ENCODE data around the gene BORCS5. TPM values are rescaled to one million over a fixed set of nuclear protein-coding genes. Genes with fewer than 3 reads are reported as not detected.
"Not testable (repeated sequence)": the region's sequence is repeated elsewhere in the genome, so short reads cannot be mapped to it uniquely, and the experiment has no call there.

The BORCS5 gene
- polyA plus RNA-seq, 2 of the 4 experiments (the other 2 are of a cell fraction), result 5.1 to 10.2 TPM

DNA sequence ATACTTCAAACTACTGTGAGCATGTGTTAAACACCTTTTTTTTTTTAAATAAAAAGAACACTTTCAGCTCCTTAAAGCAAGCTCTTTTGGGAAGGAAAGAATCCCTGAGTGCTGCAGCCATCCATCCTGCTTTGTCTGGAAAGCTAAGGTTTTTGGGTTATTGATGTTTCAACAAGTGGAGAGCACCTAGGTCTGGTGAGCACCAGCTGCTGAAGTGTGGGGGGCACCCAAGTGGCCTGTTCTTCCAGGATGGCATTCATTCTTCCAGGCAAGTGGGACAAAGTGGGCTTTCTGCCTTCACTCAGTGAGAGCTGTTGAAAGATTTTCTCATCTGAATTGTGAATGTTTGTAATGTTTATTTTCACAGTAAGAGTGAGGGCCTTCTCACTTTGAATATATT lies 49.9 kb downstream of the BORCS5 start:
- ATAC-seq, result no peak
- Histone ChIP-seq H3K4me3 (no peak overlapping the region), H3K9me3 (peaks cover 12% of the 10 kb centered on the region; the same call in 2 of the 3 replicates), H3K27ac (peak overlapping the region; percentile 83 to 85), H3K4me2 (peak overlapping the region; percentile 62), H3K4me1 (peaks cover 52% of the 10 kb centered on the region)
- CTCF ChIA-PET, result interaction anchor here (0.5 to 1.2 kb wide), 2 partner anchors 12 to 108 kb away, joined by 3 read pairs; no protein-coding TSS in a partner anchor
- no peak for DNase-seq (ENCODE audit: low read depth in 1 of 2, low spot score in 1 of 2)
- no peak for TF ChIP-seq EHMT2 (IDR thresholded peaks at IDR 0.05; ENCODE audit: low read depth)
- TF ChIP-seq HEYL (CRISPR knock-in tag; IDR thresholded peaks at IDR 0.05), result no peak
- TF ChIP-seq ZNF302 (CRISPR knock-in tag; IDR thresholded peaks at IDR 0.05), result no peak
- TF ChIP-seq EP300 (IDR thresholded peaks at IDR 0.05), result no peak
- TF ChIP-seq CHD2 (IDR thresholded peaks at IDR 0.05; ENCODE audit: low read length, partially characterized antibody), result no peak
- no peak for FAIRE-seq
- POLR2A ChIA-PET, result no interaction called here

DNA sequence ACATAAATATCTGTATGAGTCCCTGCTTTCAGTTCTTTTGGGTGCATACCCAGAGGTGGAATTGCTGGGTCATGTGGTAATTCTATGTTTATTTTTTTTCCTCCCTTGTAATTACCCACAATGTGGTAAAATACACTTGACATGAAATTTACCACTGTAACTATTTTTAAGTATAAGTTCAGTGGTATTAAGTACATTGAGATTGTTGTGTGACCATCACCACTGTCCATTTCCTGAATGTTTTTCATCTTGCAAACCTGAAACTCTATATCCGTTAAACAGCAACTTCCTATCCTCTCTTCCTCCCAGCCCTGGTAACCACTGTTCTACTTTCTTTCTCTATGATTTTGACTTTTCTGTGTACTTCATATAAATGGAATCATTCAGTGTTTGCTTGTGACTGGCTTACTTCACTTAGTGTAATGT lies 51.4 kb downstream of the BORCS5 start:
- FAIRE-seq (no peak), DNase-seq (ENCODE audit: low read depth in 1 of 2, low spot score in 1 of 2) (no peak), ATAC-seq (no peak)
- ChIA-PET POLR2A (no interaction called here), CTCF (no interaction called here)
- TF ChIP-seq FOSB (CRISPR knock-in tag; IDR thresholded peaks at IDR 0.05) (no peak), SMC3 (IDR thresholded peaks at IDR 0.05) (no peak), GATA3 (IDR thresholded peaks at IDR 0.05; ENCODE audit: borderline replicate concordance) (no peak), EP300 (IDR thresholded peaks at IDR 0.05) (no peak), NFE2L2 (conservative IDR thresholded peaks at IDR 0.05; ENCODE audit: low read length) (no peak), FOSL2 (IDR thresholded peaks at IDR 0.05) (no peak), FOSL2 (CRISPR knock-in tag; IDR thresholded peaks at IDR 0.05) (no peak), PHF8 (IDR thresholded peaks at IDR 0.05; ENCODE audit: borderline replicate concordance, low read depth) (no peak)
- TF ChIP-seq, protein P1, sequence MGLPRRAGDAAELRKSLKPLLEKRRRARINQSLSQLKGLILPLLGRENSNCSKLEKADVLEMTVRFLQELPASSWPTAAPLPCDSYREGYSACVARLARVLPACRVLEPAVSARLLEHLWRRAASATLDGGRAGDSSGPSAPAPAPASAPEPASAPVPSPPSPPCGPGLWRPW (IDR thresholded peaks at IDR 0.05), result no peak
- Histone ChIP-seq H3K9me3 (peaks cover 18% of the 10 kb centered on the region; the same call in 2 of the 3 replicates), H3K4me1 (peaks cover 38% of the 10 kb centered on the region), H3K27ac (peak overlapping the region; percentile 32 to 85; a peak in 3 of 6 replicates), H3K4me3 (no peak overlapping the region), H3K4me2 (no peak overlapping the region)
- 98% methylated on average over 1 of the region's 1 CpG for WGBS (ENCODE audit: missing lambda C conversion rate)

DNA sequence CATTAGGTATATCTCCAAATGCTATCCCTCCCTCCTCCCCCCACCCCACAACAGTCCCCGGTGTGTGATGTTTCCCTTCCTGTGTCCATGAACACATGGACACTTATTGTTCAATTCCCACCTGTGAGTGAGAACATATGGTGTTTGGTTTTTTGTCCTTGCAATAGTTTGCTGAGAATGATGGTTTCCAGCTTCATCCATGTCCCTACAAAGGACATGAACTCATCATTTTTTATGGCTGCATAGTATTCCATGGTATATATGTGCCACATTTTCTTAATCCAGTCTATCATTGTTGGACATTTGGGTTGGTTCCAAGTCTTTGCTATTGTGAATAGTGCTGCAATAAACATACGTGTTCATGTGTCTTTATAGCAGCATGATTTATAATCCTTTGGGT lies 52.5 kb downstream of the BORCS5 start:
- CTCF ChIA-PET, FAIRE-seq: not testable (repeated sequence)
- peaks cover 18% of the 10 kb centered on the region; the same call in 2 of the 3 replicates for H3K9me3 ChIP-seq

DNA sequence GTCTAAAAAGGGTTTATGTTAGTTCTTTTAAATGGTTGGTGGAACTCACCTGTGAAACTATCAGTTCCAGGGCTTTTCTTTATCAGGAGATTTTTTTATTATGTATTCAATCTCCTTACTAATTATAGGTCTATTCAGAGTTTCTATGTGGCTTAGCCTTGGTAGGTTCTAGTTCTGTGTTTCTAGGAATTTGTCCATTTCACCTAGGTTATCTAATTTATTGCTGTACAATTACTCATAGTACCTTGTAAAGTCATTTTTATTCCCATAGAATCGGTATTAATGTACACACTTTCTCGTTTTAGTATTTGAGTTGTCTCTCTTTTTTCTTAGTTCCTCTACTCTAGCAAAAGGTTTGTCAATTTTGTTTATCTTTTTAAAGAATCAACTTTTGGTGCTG lies 59.0 kb downstream of the BORCS5 start:
- POLR2A ChIA-PET, result no interaction called here
- Histone ChIP-seq H3K4me2 (peak overlapping the region; percentile 78), H3K9me3 (peaks cover 12% of the 10 kb centered on the region; the same call in 2 of the 3 replicates), H3K4me3 (peak overlapping the region; percentile 40), H3K27ac (peak overlapping the region; percentile 75 to 82), H3K4me1 (peaks cover 19% of the 10 kb centered on the region)
- CTCF ChIA-PET, result interaction anchor here (0.6 kb wide), 1 partner anchor 191 kb away, joined by 3 read pairs; no protein-coding TSS in a partner anchor
- DNase-seq (ENCODE audit: low read depth in 1 of 2, low spot score in 1 of 2), result no peak
- TF ChIP-seq TFCP2L1 (CRISPR knock-in tag; IDR thresholded peaks at IDR 0.05) (no peak), ZSCAN20 (CRISPR knock-in tag; IDR thresholded peaks at IDR 0.05) (no peak), CHD4 (IDR thresholded peaks at IDR 0.05; ENCODE audit: borderline replicate concordance) (no peak), ESRRA (IDR thresholded peaks at IDR 0.05; ENCODE audit: borderline replicate concordance, low read length) (no peak), HOXA7 (CRISPR knock-in tag; IDR thresholded peaks at IDR 0.05) (no peak), JUN (IDR thresholded peaks at IDR 0.05) (no peak)
- no peak for ATAC-seq
- FAIRE-seq, result no peak
- 34% methylated on average over 2 of the region's 2 CpGs for WGBS (ENCODE audit: missing lambda C conversion rate)

More for the DNA sequence above, 52.5 kb downstream of the BORCS5 start:
- H3K27ac ChIP-seq; POLR2A ChIA-PET; ATAC-seq; H3K4me2 ChIP-seq; DNase-seq (ENCODE audit: low read depth in 1 of 2, low spot score in 1 of 2); H3K4me3 ChIP-seq: not testable (repeated sequence)
- H3K4me1 ChIP-seq, result peaks cover 30% of the 10 kb centered on the region
- 57% methylated on average over 1 of the region's 2 CpGs for WGBS (ENCODE audit: missing lambda C conversion rate)

DNA sequence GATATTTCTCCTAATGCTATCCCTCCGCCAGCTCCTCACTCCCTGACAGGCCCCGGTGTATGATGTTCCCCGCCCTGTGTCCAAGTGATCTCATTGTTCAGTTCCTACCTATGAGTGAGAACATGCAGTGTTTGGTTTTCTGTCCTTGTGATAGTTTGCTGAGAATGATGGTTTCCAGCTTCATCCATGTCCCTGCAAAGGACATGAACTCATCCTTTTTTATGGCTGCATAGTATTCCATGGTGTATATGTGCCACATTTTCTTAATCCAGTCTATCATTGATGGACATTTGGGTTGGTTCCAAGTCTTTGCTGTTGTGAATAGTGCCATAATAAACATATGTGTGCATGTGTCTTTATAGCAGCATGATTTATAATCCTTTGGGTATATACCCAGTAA lies 62.3 kb downstream of the BORCS5 start:
- H3K9me3 ChIP-seq, result peaks cover 17% of the 10 kb centered on the region
- 0 out of 2 replicates have a peak, but pooled peaks have one; percentile 67 for TF ChIP-seq KDM1A (IDR thresholded peaks at IDR 0.05; ENCODE audit: low read depth)
- ChIA-PET CTCF (interaction anchor here (1.3 kb wide), 1 partner anchor 44 kb away, joined by 3 read pairs; no protein-coding TSS in a partner anchor), POLR2A (interaction anchor here (0.6 kb wide), 1 partner anchor 27 kb away, joined by 4 read pairs; no protein-coding TSS in a partner anchor)
- not testable (repeated sequence) for DNase-seq (ENCODE audit: low read depth in 1 of 2, low spot score in 1 of 2); FAIRE-seq; H3K4me2 ChIP-seq; ATAC-seq; H3K4me3 ChIP-seq; H3K27ac ChIP-seq
- WGBS (ENCODE audit: missing lambda C conversion rate), result 91% methylated on average over 3 of the region's 3 CpGs
- H3K4me1 ChIP-seq, result peaks cover 19% of the 10 kb centered on the region
